GM12801 (cell line): ENCODE data around the gene MYH13.

Experiments
- TF ChIP-seq, protein P1 (sequence below): IDR thresholded peaks from one replicate; pipeline ENCODE4 v1.5.1; 2011; ENCODE audit warnings: control low read depth; ENCODE audit not compliant: insufficient read length; ENCODE audit errors: extremely low read depth

Gene MYH13

DNA sequence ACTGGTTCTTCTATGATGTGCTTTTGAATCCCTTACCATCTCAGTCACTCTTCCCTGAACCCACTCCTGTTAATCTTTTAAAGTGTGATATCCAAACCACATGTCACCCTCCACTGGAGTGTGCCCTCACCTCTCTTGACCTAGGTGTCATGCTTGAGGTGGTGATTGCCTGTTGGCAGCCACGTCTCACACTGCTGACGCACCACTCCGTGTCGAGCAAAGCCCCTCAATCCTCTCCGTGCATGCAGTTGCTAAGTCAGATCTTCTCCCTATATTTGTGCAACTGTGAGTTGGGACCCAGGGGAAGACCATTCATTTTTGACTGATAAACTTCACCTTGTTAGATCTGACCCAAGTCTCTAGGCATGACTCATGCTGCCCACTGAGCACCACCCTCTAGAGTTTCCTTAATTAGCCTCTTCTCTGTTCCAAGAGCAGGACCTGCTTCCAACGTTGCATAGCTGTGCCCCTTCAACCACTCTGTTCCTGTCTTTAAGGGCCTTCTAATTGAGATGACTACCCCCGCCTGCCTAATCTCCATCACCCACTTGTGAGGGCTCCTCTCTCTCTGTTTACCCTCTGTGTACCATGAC, 2.7 kb downstream of the MYH13 start:
- TF ChIP-seq, protein P1, sequence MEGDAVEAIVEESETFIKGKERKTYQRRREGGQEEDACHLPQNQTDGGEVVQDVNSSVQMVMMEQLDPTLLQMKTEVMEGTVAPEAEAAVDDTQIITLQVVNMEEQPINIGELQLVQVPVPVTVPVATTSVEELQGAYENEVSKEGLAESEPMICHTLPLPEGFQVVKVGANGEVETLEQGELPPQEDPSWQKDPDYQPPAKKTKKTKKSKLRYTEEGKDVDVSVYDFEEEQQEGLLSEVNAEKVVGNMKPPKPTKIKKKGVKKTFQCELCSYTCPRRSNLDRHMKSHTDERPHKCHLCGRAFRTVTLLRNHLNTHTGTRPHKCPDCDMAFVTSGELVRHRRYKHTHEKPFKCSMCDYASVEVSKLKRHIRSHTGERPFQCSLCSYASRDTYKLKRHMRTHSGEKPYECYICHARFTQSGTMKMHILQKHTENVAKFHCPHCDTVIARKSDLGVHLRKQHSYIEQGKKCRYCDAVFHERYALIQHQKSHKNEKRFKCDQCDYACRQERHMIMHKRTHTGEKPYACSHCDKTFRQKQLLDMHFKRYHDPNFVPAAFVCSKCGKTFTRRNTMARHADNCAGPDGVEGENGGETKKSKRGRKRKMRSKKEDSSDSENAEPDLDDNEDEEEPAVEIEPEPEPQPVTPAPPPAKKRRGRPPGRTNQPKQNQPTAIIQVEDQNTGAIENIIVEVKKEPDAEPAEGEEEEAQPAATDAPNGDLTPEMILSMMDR = no peak

DNA sequence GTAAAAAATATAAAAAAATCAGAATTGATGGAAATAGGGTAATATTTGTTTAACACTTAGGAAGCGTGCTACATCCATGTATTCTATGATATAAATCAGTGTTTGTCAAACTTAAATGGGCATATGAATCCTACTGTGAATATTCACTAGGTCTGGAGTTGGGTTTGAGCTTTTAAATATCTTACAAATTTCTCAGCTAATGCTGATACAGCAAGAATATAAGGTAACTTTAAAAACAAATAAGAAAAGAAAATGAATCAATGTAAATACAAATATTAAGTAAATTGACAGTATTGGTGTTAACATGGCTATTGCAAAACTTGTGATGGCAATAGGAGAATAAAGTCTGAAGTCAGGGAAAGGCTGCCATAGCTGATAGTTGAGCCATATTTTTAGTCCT, 3.6 kb downstream of the MYH13 start:
- TF ChIP-seq, protein P1 = no peak

DNA sequence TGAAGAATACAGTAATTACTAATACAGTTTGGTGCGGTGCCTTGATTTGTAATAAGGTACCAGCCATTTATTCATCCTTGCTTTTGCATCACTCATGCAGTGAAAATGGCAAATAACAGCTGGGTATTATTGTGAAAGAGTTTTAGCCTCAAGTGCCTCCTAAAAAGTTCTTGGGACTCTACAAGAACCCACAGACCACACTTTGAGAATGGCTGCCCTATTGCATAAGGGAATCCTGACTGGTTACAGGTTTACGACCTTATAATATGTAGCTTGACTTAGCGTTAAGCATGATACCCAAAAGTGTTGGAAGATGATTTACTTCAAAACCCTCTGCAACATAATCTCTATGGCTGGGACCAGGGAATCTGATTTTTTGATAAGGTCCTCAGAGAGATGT, 4.2 kb downstream of the MYH13 start:
- TF ChIP-seq, protein P1 = no peak

DNA sequence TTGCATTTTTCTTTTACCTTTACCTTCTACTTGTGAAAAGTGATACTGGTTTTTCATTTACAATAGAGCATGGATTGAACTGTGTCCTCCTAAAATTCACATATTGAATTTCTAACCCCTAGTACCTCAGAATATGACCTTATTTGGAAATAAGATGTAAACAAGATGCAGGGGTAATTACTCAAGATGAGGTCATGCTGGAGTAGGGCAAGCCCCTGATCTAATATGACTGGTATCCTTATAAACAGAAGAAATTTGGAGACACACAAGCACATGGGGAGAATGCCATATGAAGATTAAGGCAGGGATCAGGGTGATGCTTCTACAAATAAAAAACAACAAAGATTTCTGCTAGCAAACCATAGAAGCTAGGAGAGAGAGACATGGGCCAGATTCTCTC, 12.2 kb downstream of the MYH13 start:
- TF ChIP-seq, protein P1 = no peak

DNA sequence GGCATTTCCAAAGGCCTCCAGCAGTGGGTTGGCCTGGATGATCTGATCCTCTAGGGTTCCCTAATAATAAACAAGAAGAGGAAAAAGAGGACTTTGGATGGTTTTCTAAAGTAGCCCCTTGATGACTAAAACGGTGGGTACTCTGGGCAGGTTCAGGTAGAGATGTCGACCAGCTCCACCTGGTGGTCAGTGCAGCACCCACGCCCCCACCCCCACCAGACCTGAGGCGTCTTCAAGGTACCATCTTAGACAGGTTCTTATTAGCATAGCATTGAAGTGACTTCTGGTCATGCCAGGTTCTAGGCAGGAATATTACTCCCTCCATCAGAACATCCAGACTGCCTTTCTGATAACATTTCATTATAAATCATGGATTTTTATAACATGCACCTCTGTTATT, 15.0 kb downstream of the MYH13 start:
- TF ChIP-seq, protein P1 = no peak

DNA sequence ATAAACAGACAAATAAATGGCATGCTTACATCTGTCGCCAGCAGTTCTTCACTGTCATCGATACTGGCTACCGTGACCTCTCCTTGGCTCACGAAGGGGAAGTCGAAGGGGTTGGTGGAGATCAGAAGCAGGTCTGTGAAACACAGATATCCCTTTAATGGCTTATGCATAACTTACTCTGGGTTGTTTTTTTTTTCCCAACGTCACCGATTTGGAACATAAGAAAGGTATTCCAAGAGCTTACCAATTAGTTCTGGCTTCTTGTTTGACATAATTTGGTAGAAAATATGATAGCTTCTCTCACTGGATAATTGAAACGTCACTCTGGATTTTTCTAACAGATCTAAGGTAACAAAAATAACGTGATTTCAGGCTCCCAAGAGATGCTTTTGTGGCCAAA, 18.2 kb downstream of the MYH13 start:
- TF ChIP-seq, protein P1 = no peak

DNA sequence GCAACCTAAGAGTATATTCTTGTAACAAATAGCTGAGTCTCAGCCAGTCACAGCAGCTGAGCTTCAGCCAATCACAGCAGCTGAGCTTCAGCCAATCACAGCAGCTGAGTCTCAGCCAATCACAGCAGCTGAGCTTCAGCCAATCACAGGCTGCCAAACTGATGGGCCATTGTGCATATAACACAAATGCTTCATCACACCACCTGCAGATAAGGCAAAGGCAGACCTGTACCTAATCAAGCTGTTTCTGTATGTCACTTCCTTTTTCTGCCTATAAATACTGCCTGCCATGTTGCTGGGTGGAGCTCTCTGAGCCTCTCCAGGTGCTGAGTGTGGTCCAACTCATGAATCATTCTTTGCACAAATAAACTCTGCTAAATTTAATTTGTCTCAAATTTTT, 19.9 kb downstream of the MYH13 start:
- TF ChIP-seq, protein P1 = no peak
